GM19372 (cell line): ENCODE data around the gene SLC22A1.

Experiments
- ATAC-seq: cut with Tn5 transposase; IDR thresholded peaks from one replicate; pipeline ENCODE4 v1.9.1; 2021; ENCODE audit warnings: mild to moderate bottlenecking, low read depth, moderate library complexity; ENCODE audit not compliant: unreplicated experiment

The SLC22A1 gene

GRCh38 chr6:160203522-160203921 lies 81.9 kb downstream of the SLC22A1 start:
- no peak for ATAC-seq

GRCh38 chr6:160203953-160204352 lies 82.3 kb downstream of the SLC22A1 start:
- no peak for ATAC-seq

- no peak for ATAC-seq
Observed at GRCh38 chr6:160204710-160205109, 83.1 kb downstream of the SLC22A1 start.

GRCh38 chr6:160207618-160208017 lies 86.0 kb downstream of the SLC22A1 start:
- ATAC-seq = no peak
